ENCODE data around the gene REPIN1.

The REPIN1 gene

GRCh38 chr7:150393325-150393724 is 24.7 kb downstream of the REPIN1 start:
- H3K79me2 ChIP-seq (ENCODE audit: low read length) = no peaks in the 10 kb centered on the region
- no peak overlapping the region for H3K27ac ChIP-seq (ENCODE audit: low read length)
- H3K4me2 ChIP-seq (ENCODE audit: low read length) = no peak overlapping the region
- peaks cover 20% of the 10 kb centered on the region for H3K36me3 ChIP-seq (replicated peaks; ENCODE audit: low read depth, low read length)
- no peaks in the 10 kb centered on the region for H3K9me3 ChIP-seq (ENCODE audit: insufficient read depth, low read length)
- no peak for TF ChIP-seq CTCF (IDR thresholded peaks at IDR 0.05; ENCODE audit: low read depth, low read length)
- TF ChIP-seq EZH2phosphoT487 (IDR thresholded peaks at IDR 0.05; ENCODE audit: low read depth) = no peak
- no peaks in the 10 kb centered on the region for H4K20me1 ChIP-seq (ENCODE audit: insufficient read depth, low read length)
- no peak overlapping the region for H2AFZ ChIP-seq (ENCODE audit: low read depth, low read length)
- H3K4me3 ChIP-seq (ENCODE audit: low read length) = no peak overlapping the region
- no peak overlapping the region for H3K9ac ChIP-seq (ENCODE audit: low read length)
- peaks cover 9% of the 10 kb centered on the region for H3K4me1 ChIP-seq (ENCODE audit: low read length)
- H3K27me3 ChIP-seq (ENCODE audit: low read depth, low read length) = no peaks in the 10 kb centered on the region

GRCh38 chr7:150396426-150396825 is 27.8 kb downstream of the REPIN1 start:
- no peak overlapping the region for H3K4me3 ChIP-seq (ENCODE audit: low read length)
- H3K27ac ChIP-seq (ENCODE audit: low read length) = no peak overlapping the region
- H3K79me2 ChIP-seq (ENCODE audit: low read length) = no peaks in the 10 kb centered on the region
- TF ChIP-seq EZH2phosphoT487 (IDR thresholded peaks at IDR 0.05; ENCODE audit: low read depth) (no peak), CTCF (IDR thresholded peaks at IDR 0.05; ENCODE audit: low read depth, low read length) (no peak)
- H4K20me1 ChIP-seq (ENCODE audit: insufficient read depth, low read length) = no peaks in the 10 kb centered on the region
- no peaks in the 10 kb centered on the region for H3K9me3 ChIP-seq (ENCODE audit: insufficient read depth, low read length)
- H2AFZ ChIP-seq (ENCODE audit: low read depth, low read length) = no peak overlapping the region
- peaks cover 9% of the 10 kb centered on the region for H3K36me3 ChIP-seq (replicated peaks; ENCODE audit: low read depth, low read length)
- peaks cover 4% of the 10 kb centered on the region for H3K4me1 ChIP-seq (ENCODE audit: low read length)
- no peak overlapping the region for H3K4me2 ChIP-seq (ENCODE audit: low read length)
- no peak overlapping the region for H3K9ac ChIP-seq (ENCODE audit: low read length)
- no peaks in the 10 kb centered on the region for H3K27me3 ChIP-seq (ENCODE audit: low read depth, low read length)

GRCh38 chr7:150396851-150397260 is 28.2 kb downstream of the REPIN1 start:
- Histone ChIP-seq H3K9ac (ENCODE audit: low read length) (no peak overlapping the region), H2AFZ (ENCODE audit: low read depth, low read length) (no peak overlapping the region), H3K4me2 (ENCODE audit: low read length) (no peak overlapping the region), H3K27ac (ENCODE audit: low read length) (no peak overlapping the region), H3K79me2 (ENCODE audit: low read length) (no peaks in the 10 kb centered on the region), H4K20me1 (ENCODE audit: insufficient read depth, low read length) (no peaks in the 10 kb centered on the region), H3K36me3 (replicated peaks; ENCODE audit: low read depth, low read length) (peaks cover 9% of the 10 kb centered on the region), H3K27me3 (ENCODE audit: low read depth, low read length) (no peaks in the 10 kb centered on the region), H3K9me3 (ENCODE audit: insufficient read depth, low read length) (no peaks in the 10 kb centered on the region), H3K4me1 (ENCODE audit: low read length) (peaks cover 7% of the 10 kb centered on the region), H3K4me3 (ENCODE audit: low read length) (no peak overlapping the region)
- no peak for TF ChIP-seq EZH2phosphoT487 (IDR thresholded peaks at IDR 0.05; ENCODE audit: low read depth)
- TF ChIP-seq CTCF (IDR thresholded peaks at IDR 0.05; ENCODE audit: low read depth, low read length) = no peak

GRCh38 chr7:150397346-150398107 is 28.9 kb downstream of the REPIN1 start:
- Histone ChIP-seq H3K27ac (ENCODE audit: low read length) (no peak overlapping the region), H3K4me1 (ENCODE audit: low read length) (peaks cover 7% of the 10 kb centered on the region), H3K27me3 (ENCODE audit: low read depth, low read length) (no peaks in the 10 kb centered on the region)

More at GRCh38 chr7:150397346-150398107, 28.9 kb downstream of the REPIN1 start:
- Histone ChIP-seq H3K36me3 (replicated peaks; ENCODE audit: low read depth, low read length) (peaks cover 9% of the 10 kb centered on the region), H3K9ac (ENCODE audit: low read length) (no peak overlapping the region), H3K79me2 (ENCODE audit: low read length) (no peaks in the 10 kb centered on the region), H2AFZ (ENCODE audit: low read depth, low read length) (no peak overlapping the region), H3K4me3 (ENCODE audit: low read length) (no peak overlapping the region), H3K9me3 (ENCODE audit: insufficient read depth, low read length) (no peaks in the 10 kb centered on the region), H4K20me1 (ENCODE audit: insufficient read depth, low read length) (no peaks in the 10 kb centered on the region), H3K4me2 (ENCODE audit: low read length) (no peak overlapping the region)
- TF ChIP-seq EZH2phosphoT487 (IDR thresholded peaks at IDR 0.05; ENCODE audit: low read depth) (no peak), CTCF (IDR thresholded peaks at IDR 0.05; ENCODE audit: low read depth, low read length) (no peak)

All from OCI-LY3 (cell line).